Measurements from ENCODE around the gene NDUFS2. TPM values are rescaled to one million over a fixed set of nuclear protein-coding genes. Genes with fewer than 3 reads are reported as not detected.

NDUFS2 gene
- total and polyA plus RNA-seq, 10 of the 15 experiments (the other 5 are each of a cell fraction or from before 2014, with no cell fraction given) = 66.5 to 215 (median 148) TPM

DNA sequence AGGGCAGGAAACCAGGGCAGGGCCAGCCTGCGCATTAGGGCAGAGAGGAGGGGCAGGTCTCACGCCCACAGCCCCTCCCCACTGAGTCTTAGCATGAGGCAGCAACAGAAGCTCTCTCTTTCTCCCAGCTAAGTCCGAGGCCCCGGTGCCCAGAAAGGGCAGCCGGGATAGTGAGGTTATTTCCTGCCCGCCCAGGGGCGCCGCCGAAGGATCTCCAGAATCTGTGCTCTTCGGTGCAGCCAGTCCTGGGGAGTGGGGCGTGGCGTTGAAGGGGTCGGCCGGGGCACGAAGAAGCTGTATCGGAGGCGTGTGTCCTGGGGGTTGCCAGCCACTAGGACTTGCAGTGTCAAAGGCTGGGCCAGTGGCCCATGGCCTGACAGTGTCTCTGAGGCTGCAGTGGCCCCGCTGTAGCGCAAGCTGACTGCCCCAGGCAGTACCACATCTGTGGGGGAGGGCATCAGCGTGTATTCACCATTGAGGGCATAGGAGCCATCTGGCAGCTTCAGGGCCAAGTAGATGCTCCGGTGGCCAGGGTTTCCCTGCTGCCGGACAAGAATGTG, 11.1 kb upstream of the NDUFS2 start:
- no peak for DNase-seq (ENCODE audit: low read depth, low spot score)
- in situ Hi-C loops (cut with MboI) (loop anchor here (10.0 kb wide), 1 partner anchor 554 kb away; the partner anchor contains the start of gene DUSP12), intact Hi-C loops (cut with micrococcal nuclease; ENCODE audit: unreplicated experiment) (no loop called here)
- Histone ChIP-seq H3K4me1 (ENCODE audit: control insufficient read depth, insufficient read depth, low read length) (peaks cover 36% of the 10 kb centered on the region), H3K36me3 (ENCODE audit: control insufficient read depth in 2 of 2, insufficient read depth in 2 of 2, low read length in 1 of 2) (no peaks in the 10 kb centered on the region), H3K79me2 (ENCODE audit: control insufficient read depth, insufficient read depth, low read length) (no peaks in the 10 kb centered on the region), H3K9me3 (replicated peaks; ENCODE audit: control insufficient read depth, insufficient read depth, low read length) (no peaks in the 10 kb centered on the region), H3K27ac (ENCODE audit: control insufficient read depth, insufficient read depth) (no peak overlapping the region), H2AFZ (ENCODE audit: control insufficient read depth, low read depth, low read length) (no peak overlapping the region), H4K20me1 (ENCODE audit: control insufficient read depth, insufficient read depth) (no peaks in the 10 kb centered on the region), H3K9ac (ENCODE audit: control insufficient read depth, insufficient read depth, low read length) (no peak overlapping the region), H3K27me3 (replicated peaks in 1 of 2; ENCODE audit: control insufficient read depth in 2 of 2, insufficient read depth in 2 of 2, low read length in 1 of 2) (no peaks in the 10 kb centered on the region), H3K4me2 (ENCODE audit: control insufficient read depth, insufficient read depth) (no peak overlapping the region), H3K4me3 (no peak overlapping the region)
- ChIA-PET SMC1A (ENCODE audit: uncharacterized antibody, unreplicated experiment) (interaction anchor here (0.7 to 5.3 kb wide), 12 partner anchors 9 to 198 kb away, joined by 3 to 55 read pairs (median 6); partner anchors contain the start of genes NDUFS2, PPOX and TOMM40L), POLR2A (interaction anchor here (0.5 to 1.7 kb wide), 4 partner anchors 11 to 236 kb away, joined by 3 to 9 read pairs (median 5); partner anchors contain the start of gene NDUFS2), CTCF (interaction anchor here (0.7 to 7.0 kb wide), 18 partner anchors 10 to 551 kb away, joined by 3 to 164 read pairs (median 10); partner anchors contain the start of genes APOA2, CFAP126, NDUFS2 and PPOX), RAD21 (ENCODE audit: unreplicated experiment) (interaction anchor here (1.2 to 7.2 kb wide), 9 partner anchors 10 to 191 kb away, joined by 3 to 55 read pairs (median 5); partner anchors contain the start of genes APOA2, B4GALT3, NDUFS2 and PPOX)
- 79% methylated on average over 20 of the region's 22 CpGs for WGBS (ENCODE audit: insufficient coverage, insufficient replicate concordance, low lambda C conversion rate, missing lambda C conversion rate)
- no peak for ATAC-seq
- no TSS peak for BruUV-seq (replicated peaks)
- no peak for FAIRE-seq
- no peak for TF ChIP-seq ZBED1 (IDR thresholded peaks at IDR 0.05; ENCODE audit: borderline replicate concordance)
- no peak for TF ChIP-seq KLF5 (IDR thresholded peaks at IDR 0.05; ENCODE audit: partially characterized antibody)
- no peak for TF ChIP-seq CHD1 (IDR thresholded peaks at IDR 0.05; ENCODE audit: low read depth, low read length)
- no peak for TF ChIP-seq NR2F1 (conservative IDR thresholded peaks at IDR 0.05)
- TF ChIP-seq NRF1 (conservative IDR thresholded peaks at IDR 0.05; ENCODE audit: low read depth, low read length) = no peak
- TF ChIP-seq, protein P1, sequence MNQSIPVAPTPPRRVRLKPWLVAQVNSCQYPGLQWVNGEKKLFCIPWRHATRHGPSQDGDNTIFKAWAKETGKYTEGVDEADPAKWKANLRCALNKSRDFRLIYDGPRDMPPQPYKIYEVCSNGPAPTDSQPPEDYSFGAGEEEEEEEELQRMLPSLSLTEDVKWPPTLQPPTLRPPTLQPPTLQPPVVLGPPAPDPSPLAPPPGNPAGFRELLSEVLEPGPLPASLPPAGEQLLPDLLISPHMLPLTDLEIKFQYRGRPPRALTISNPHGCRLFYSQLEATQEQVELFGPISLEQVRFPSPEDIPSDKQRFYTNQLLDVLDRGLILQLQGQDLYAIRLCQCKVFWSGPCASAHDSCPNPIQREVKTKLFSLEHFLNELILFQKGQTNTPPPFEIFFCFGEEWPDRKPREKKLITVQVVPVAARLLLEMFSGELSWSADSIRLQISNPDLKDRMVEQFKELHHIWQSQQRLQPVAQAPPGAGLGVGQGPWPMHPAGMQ (IDR thresholded peaks at IDR 0.05; ENCODE audit: borderline replicate concordance) = no peak
- no peak for TF ChIP-seq NR2C2 (IDR thresholded peaks at IDR 0.05; ENCODE audit: borderline replicate concordance, control insufficient read depth, insufficient read length, low read depth)
- no peak for TF ChIP-seq RELA (IDR thresholded peaks at IDR 0.05; ENCODE audit: borderline replicate concordance, partially characterized antibody)
- TF ChIP-seq EED (IDR thresholded peaks at IDR 0.05; ENCODE audit: low read depth) = no peak
- TF ChIP-seq ZNF274 (IDR thresholded peaks at IDR 0.05; ENCODE audit: insufficient read depth, insufficient read length) = no peak
- no peak for TF ChIP-seq LARP7 (IDR thresholded peaks at IDR 0.05)
- no peak for TF ChIP-seq TCF7 (IDR thresholded peaks at IDR 0.05; ENCODE audit: borderline replicate concordance)
- TF ChIP-seq, protein P2, sequence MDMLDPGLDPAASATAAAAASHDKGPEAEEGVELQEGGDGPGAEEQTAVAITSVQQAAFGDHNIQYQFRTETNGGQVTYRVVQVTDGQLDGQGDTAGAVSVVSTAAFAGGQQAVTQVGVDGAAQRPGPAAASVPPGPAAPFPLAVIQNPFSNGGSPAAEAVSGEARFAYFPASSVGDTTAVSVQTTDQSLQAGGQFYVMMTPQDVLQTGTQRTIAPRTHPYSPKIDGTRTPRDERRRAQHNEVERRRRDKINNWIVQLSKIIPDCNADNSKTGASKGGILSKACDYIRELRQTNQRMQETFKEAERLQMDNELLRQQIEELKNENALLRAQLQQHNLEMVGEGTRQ (IDR thresholded peaks at IDR 0.05; ENCODE audit: borderline replicate concordance, low read depth, low read length) = no peak
- TF ChIP-seq MEF2A (IDR thresholded peaks at IDR 0.05; ENCODE audit: insufficient read depth, low read depth, low read length) = no peak
